OCI-LY3 (cell line): Measurements from ENCODE around the gene ARHGEF39.
"Not testable (repeated sequence)": the region's sequence is repeated elsewhere in the genome, so short reads cannot be mapped to it uniquely, and the experiment has no call there.

Experiments used
- CTCF ChIP-seq: fragments of 200-600, 300-600 bp; sonication (generic); IDR thresholded peaks from 2 replicates; pipeline ENCODE4 v1.5.1; 2014; ENCODE audit warnings: antibody characterized with exemption, low read length, low read depth
- EZH2phosphoT487 ChIP-seq: fragments of 200-600 bp; shearing (Covaris generic); IDR thresholded peaks from 2 replicates; pipeline ENCODE4 v1.6.1; 2018; ENCODE audit warnings: antibody characterized with exemption, mixed run types, low read depth

- not testable (repeated sequence) for TF ChIP-seq CTCF, EZH2phosphoT487
Observed at GRCh38 chr9:35639225-35639624, 25.8 kb downstream of the ARHGEF39 start.
